HCT116 (cell line): Measurements from ENCODE around the gene P3H3. TPM values are rescaled to one million over a fixed set of nuclear protein-coding genes. Genes with fewer than 3 reads are reported as not detected.

Source experiments
- ATAC-seq: fragments of 200-7000 bp; cut with Tn5 transposase; 2 replicates; pipeline ENCODE4 v1.9.1; 2020; ENCODE audit warnings: mild to moderate bottlenecking, moderate library complexity
- BruUV-seq: library from RNA; stranded (reverse); fragments of 400-500 nt; replicated peaks from 2 replicates; lab custom pipeline; 2021; lab: Mats Ljungman, UMichigan
- CTCF ChIA-PET: fragments of 300-600 bp; sonication (Branson Sonifier 250); formaldehyde crosslinking; loops from one replicate; lab custom pipeline; 2021; ENCODE audit warnings: antibody characterized with exemption; lab: Charles Lee
- POLR2A ChIA-PET: fragments of 300-600, 350-600 bp; sonication (Branson Sonifier 250); formaldehyde crosslinking; loops from one replicate; lab custom pipeline; 2021; ENCODE audit warnings: antibody characterized with exemption; lab: Charles Lee
- RAD21 ChIA-PET, 2 experiments: fragments of 300-600 bp; sonication (Branson Sonifier 250); formaldehyde crosslinking; loops; one replicate each; lab custom pipeline; 2023; ENCODE audit warnings: low total read pairs in 2 of 2; ENCODE audit not compliant: uncharacterized antibody in 2 of 2, unreplicated experiment in 2 of 2, low non-redundant PET in 1 of 2; lab: Charles Lee
- DNase-seq: peaks from one replicate; pipeline ENCODE4 v3.0.0-alpha.2; 2010; ENCODE audit warnings: low read depth, low spot score
- H2AFZ ChIP-seq: fragments of 200-600 bp; shearing (Covaris generic), sonication (generic); 2 replicates; pipeline ENCODE4 v1.6.1; 2017; ENCODE audit warnings: low read depth, mixed run types, mixed read lengths, antibody characterized with exemption, low read length; ENCODE audit not compliant: poor library complexity, severe bottlenecking
- H3K27ac ChIP-seq: 2 replicates; pipeline ENCODE4 v1.5.1; 2012; ENCODE audit warnings: low read depth, low read length
- H3K27me3 ChIP-seq: fragments of 200-600 bp; sonication (generic); 2 replicates; pipeline ENCODE4 v1.6.1; 2016; ENCODE audit warnings: mixed run types, low read length, mixed read lengths; ENCODE audit not compliant: insufficient read depth
- H3K36me3 ChIP-seq, 2 experiments: fragments of 200-500 bp in 1 of 2; fragments of 200-600 bp in 1 of 2; sonication (Bioruptor generic) in 1 of 2; sonication (generic) in 1 of 2; 2 replicates each; pipeline versions ENCODE4 v1.5.1 to v1.6.1; 2014 to 2016; ENCODE audit warnings: low read length in 2 of 2, inconsistent platforms in 1 of 2, mixed read lengths in 1 of 2, mixed run types in 1 of 2; ENCODE audit not compliant: insufficient read depth in 2 of 2, control insufficient read depth in 1 of 2
- H3K4me1 ChIP-seq, 2 experiments: fragments of 200-600 bp in 1 of 2; sonication (generic) in 1 of 2; 2 replicates each; pipeline versions ENCODE4 v1.5.1 to v1.6.1; 2012 to 2017; ENCODE audit warnings: low read length in 2 of 2, inconsistent platforms in 1 of 2, mild to moderate bottlenecking in 1 of 2, mixed read lengths in 1 of 2, mixed run types in 1 of 2, moderate library complexity in 1 of 2; ENCODE audit not compliant: insufficient read depth in 2 of 2, control insufficient read depth in 1 of 2
- H3K4me2 ChIP-seq: fragments of 200-600 bp; sonication (generic); 2 replicates; pipeline ENCODE4 v1.6.1; 2017; ENCODE audit warnings: mixed run types, low read length, mixed read lengths
- H3K4me3 ChIP-seq, 2 experiments: fragments of 200-600 bp in 1 of 2; sonication (generic) in 1 of 2; replicated peaks in 1 of 2; 2 replicates each; pipeline ENCODE4 v1.5.1; 2011 to 2016; ENCODE audit warnings: low read length in 2 of 2, control low read depth in 1 of 2, low read depth in 1 of 2, mild to moderate bottlenecking in 1 of 2, mixed read lengths in 1 of 2, mixed run types in 1 of 2
- H3K79me2 ChIP-seq: fragments of 200-600 bp; sonication (generic); 2 replicates; pipeline ENCODE4 v1.6.1; 2017; ENCODE audit warnings: mild to moderate bottlenecking, mixed run types, low read length, moderate library complexity, mixed read lengths; ENCODE audit not compliant: insufficient read depth
- H3K9ac ChIP-seq: fragments of 200-600 bp; sonication (generic); 2 replicates; pipeline ENCODE4 v1.6.1; 2016; ENCODE audit warnings: low read length, mixed read lengths
- H3K9me2 ChIP-seq: fragments of 200-600 bp; sonication (generic), shearing (Covaris generic); 2 replicates; pipeline ENCODE4 v1.6.1; 2017; ENCODE audit warnings: mixed run types, mild to moderate bottlenecking, moderate library complexity; ENCODE audit not compliant: insufficient read depth
- H3K9me3 ChIP-seq, 2 experiments: fragments of 200-500 bp in 1 of 2; fragments of 200-600 bp in 1 of 2; sonication (Bioruptor generic) in 1 of 2; sonication (generic) in 1 of 2; 2 replicates each; pipeline ENCODE4 v1.6.1; 2014 to 2017; ENCODE audit warnings: low read length in 2 of 2, mixed read lengths in 2 of 2, inconsistent platforms in 1 of 2, low read depth in 1 of 2, mild to moderate bottlenecking in 1 of 2, mixed run types in 1 of 2, moderate library complexity in 1 of 2; ENCODE audit not compliant: control insufficient read depth in 1 of 2, insufficient read depth in 1 of 2
- H4K20me1 ChIP-seq: fragments of 200-600 bp; sonication (generic), shearing (Covaris generic); 2 replicates; pipeline ENCODE4 v1.6.1; 2017; ENCODE audit warnings: mixed run types, mild to moderate bottlenecking, moderate library complexity; ENCODE audit not compliant: insufficient read depth
- ATF3 ChIP-seq: IDR thresholded peaks from 2 replicates; pipeline ENCODE4 v1.6.1; 2012
- EZH2 ChIP-seq: fragments of 200-600 bp; sonication (generic); IDR thresholded peaks from 2 replicates; pipeline ENCODE4 v1.6.1; 2017; ENCODE audit warnings: antibody characterized with exemption, mixed run types
- MAX ChIP-seq: IDR thresholded peaks from 2 replicates; pipeline ENCODE4 v1.6.1; 2012
- POLR2A ChIP-seq: IDR thresholded peaks from 2 replicates; pipeline ENCODE4 v1.7.0; 2011; ENCODE audit warnings: borderline replicate concordance; ENCODE audit not compliant: insufficient read depth, insufficient read length; ENCODE audit errors: extremely low read depth
- POLR2AphosphoS5 ChIP-seq: IDR thresholded peaks from 2 replicates; pipeline ENCODE4 v1.6.1; 2011; ENCODE audit warnings: mild to moderate bottlenecking, low read depth, low read length, moderate library complexity
- RAD21 ChIP-seq: IDR thresholded peaks from 2 replicates; pipeline ENCODE4 v1.6.1; 2012; ENCODE audit warnings: low read depth, mild to moderate bottlenecking
- SIN3A ChIP-seq: IDR thresholded peaks from 2 replicates; pipeline ENCODE4 v1.6.1; 2012; ENCODE audit warnings: low read depth
- SP1 ChIP-seq: IDR thresholded peaks from 2 replicates; pipeline ENCODE4 v1.6.1; 2012; ENCODE audit warnings: low read depth
- SRF ChIP-seq: IDR thresholded peaks from 2 replicates; pipeline ENCODE4 v1.6.1; 2012; ENCODE audit warnings: low read depth
- ZFX ChIP-seq: fragments of 450-650 bp; IDR thresholded peaks from 2 replicates; pipeline ENCODE4 v1.6.1; 2017
- intact Hi-C: fragments of 100-400 bp; cut with micrococcal nuclease; formaldehyde crosslinking; loops from 2 replicates; pipeline ENCODE4 v1.10.0; 2022
- total RNA-seq: library from RNA; stranded (reverse); gene quantifications from one replicate; pipeline ENCODE4 v1.2.1, GENCODE V29; 2021; ENCODE audit not compliant: unreplicated experiment

P3H3 gene
- total RNA-seq, 1 experiment from 2014 or later, result 32.2 TPM

GRCh38 chr12:6850796-6851152 is 22.6 kb downstream of the P3H3 start:
- Histone ChIP-seq H3K27ac (peak overlapping the region; percentile 77), H4K20me1 (no peaks in the 10 kb centered on the region), H3K79me2 (peaks cover 49% of the 10 kb centered on the region), H3K9me2 (no peaks in the 10 kb centered on the region), H3K9ac (peak overlapping the region; percentile 89), H3K4me1 (peaks cover 15 to 31% of the 10 kb centered on the region in 2 experiments), H3K4me3 (peak overlapping the region; percentile 67 to 94), H3K9me3 (no peaks in the 10 kb centered on the region), H3K36me3 (peaks cover 27 to 48% of the 10 kb centered on the region in 2 experiments; a peak in 3 of 4 replicates), H3K27me3 (no peaks in the 10 kb centered on the region), H3K4me2 (peak overlapping the region; percentile 100), H2AFZ (no peak overlapping the region)
- RAD21 ChIA-PET, result no interaction called here
- POLR2A ChIA-PET, result interaction anchor here (0.9 to 8.9 kb wide), 13 partner anchors 10 to 316 kb away, joined by 3 to 186 read pairs (median 12); partner anchors contain the start of genes C12orf57, GAPDH, GNB3 and MLF2
- TF ChIP-seq MAX (no peak), ATF3 (no peak), POLR2A (no peak), SIN3A (no peak), EZH2 (no peak), SP1 (no peak), SRF (no peak), ZFX (no peak), POLR2AphosphoS5 (no peak), RAD21 (no peak)
- intact Hi-C loops, result loop anchor here (5.0 kb wide), 1 partner anchor 243 kb away; the partner anchor contains the start of gene CHD4
- DNase-seq (no peak), ATAC-seq (no peak)
- CTCF ChIA-PET, result interaction anchor here (1.4 to 3.4 kb wide), 6 partner anchors 17 to 97 kb away, joined by 5 to 38 read pairs (median 22); partner anchors contain the start of genes MLF2, P3H3 and SPSB2
- TSS peak; percentile 82 for BruUV-seq
